HepG2 (cell line): ENCODE data around the gene CRLF1. TPM values are rescaled to one million over a fixed set of nuclear protein-coding genes. Genes with fewer than 3 reads are reported as not detected.

Source experiments
- ARNTL ChIP-seq: sonication (generic); formaldehyde crosslinking; IDR thresholded peaks from 2 replicates; pipeline ENCODE4 v1.4.0; 2020; ENCODE audit warnings: mild to moderate bottlenecking, missing genetic modification reagents
- ETV6 ChIP-seq: sonication (generic); formaldehyde crosslinking; conservative IDR thresholded peaks from 2 replicates; pipeline ENCODE4 v1.4.0; 2020; ENCODE audit warnings: missing genetic modification reagents
- FOXO4 ChIP-seq: sonication (generic); formaldehyde crosslinking; conservative IDR thresholded peaks from 2 replicates; pipeline ENCODE4 v1.8.1; 2023; ENCODE audit warnings: missing genetic modification reagents
- GTF2F1 ChIP-seq: fragments of 150-350 bp; IDR thresholded peaks from 2 replicates; pipeline ENCODE4 v1.6.1; 2014; ENCODE audit warnings: low read length
- HBP1 ChIP-seq: IDR thresholded peaks from 2 replicates; pipeline ENCODE4 v1.6.1; 2016; ENCODE audit warnings: low read depth, control low read depth
- HNF4A ChIP-seq: sonication (generic); formaldehyde crosslinking; IDR thresholded peaks from 2 replicates; pipeline ENCODE4 v1.4.0; 2020; ENCODE audit warnings: missing genetic modification reagents
- HOXD1 ChIP-seq: sonication (generic); formaldehyde crosslinking; IDR thresholded peaks from 2 replicates; pipeline ENCODE4 v1.5.0; 2020; ENCODE audit warnings: missing genetic modification reagents
- KMT2B ChIP-seq: IDR thresholded peaks from 2 replicates; pipeline ENCODE4 v1.6.1; 2016; ENCODE audit warnings: missing genetic modification reagents, missing compliant biosample characterization
- MLLT10 ChIP-seq: sonication (generic); formaldehyde crosslinking; IDR thresholded peaks from 2 replicates; pipeline ENCODE4 v1.4.0; 2020; ENCODE audit warnings: missing genetic modification reagents
- NCOA5 ChIP-seq: sonication (generic); formaldehyde crosslinking; IDR thresholded peaks from 2 replicates; pipeline ENCODE4 v1.4.0; 2020; ENCODE audit warnings: missing genetic modification reagents
- NR0B2 ChIP-seq: sonication (generic); formaldehyde crosslinking; IDR thresholded peaks from 2 replicates; pipeline ENCODE4 v1.4.0; 2020; ENCODE audit warnings: mild to moderate bottlenecking, missing genetic modification reagents
- RORA ChIP-seq: sonication (generic); formaldehyde crosslinking; IDR thresholded peaks from 2 replicates; pipeline ENCODE4 v1.5.0; 2020; ENCODE audit warnings: mild to moderate bottlenecking, missing genetic modification reagents, moderate library complexity
- RXRA ChIP-seq: sonication (generic); formaldehyde crosslinking; IDR thresholded peaks from 2 replicates; pipeline ENCODE4 v1.5.1; 2020; ENCODE audit warnings: missing genetic modification reagents
- TBX2 ChIP-seq: sonication (generic); formaldehyde crosslinking; IDR thresholded peaks from 2 replicates; pipeline ENCODE4 v1.5.0; 2020; ENCODE audit warnings: missing genetic modification reagents, mild to moderate bottlenecking, borderline replicate concordance
- ZBTB37 ChIP-seq: sonication (generic); formaldehyde crosslinking; IDR thresholded peaks from 2 replicates; pipeline ENCODE4 v1.4.0; 2020; ENCODE audit warnings: mild to moderate bottlenecking, missing genetic modification reagents
- ZFP62 ChIP-seq: sonication (generic); formaldehyde crosslinking; IDR thresholded peaks from 2 replicates; pipeline ENCODE4 v1.4.0; 2020; ENCODE audit warnings: missing genetic modification reagents
- ZKSCAN1 ChIP-seq: fragments of 150-350 bp; IDR thresholded peaks from 2 replicates; pipeline ENCODE4 v1.6.1; 2014; ENCODE audit warnings: low read length
- ZNF331 ChIP-seq: sonication (generic); formaldehyde crosslinking; IDR thresholded peaks from 2 replicates; pipeline ENCODE4 v1.4.0; 2020; ENCODE audit warnings: missing genetic modification reagents
- ZNF34 ChIP-seq: sonication (generic); formaldehyde crosslinking; IDR thresholded peaks from 2 replicates; pipeline ENCODE4 v1.4.0; 2020; ENCODE audit warnings: mild to moderate bottlenecking, missing genetic modification reagents, borderline replicate concordance
- ZNF510 ChIP-seq: sonication (generic); formaldehyde crosslinking; IDR thresholded peaks from 2 replicates; pipeline ENCODE4 v1.4.0; 2020; ENCODE audit warnings: low read depth, mild to moderate bottlenecking, missing genetic modification reagents
- ZNF564 ChIP-seq: sonication (generic); formaldehyde crosslinking; IDR thresholded peaks from 2 replicates; pipeline ENCODE4 v1.8.1; 2023; ENCODE audit warnings: mild to moderate bottlenecking, missing genetic modification reagents
- ZNF605 ChIP-seq: sonication (generic); formaldehyde crosslinking; IDR thresholded peaks from 2 replicates; pipeline ENCODE4 v1.8.0; 2022; ENCODE audit warnings: mild to moderate bottlenecking, missing genetic modification reagents
- ZNF770 ChIP-seq: sonication (generic); formaldehyde crosslinking; IDR thresholded peaks from 2 replicates; pipeline ENCODE4 v1.5.0; 2020; ENCODE audit warnings: mild to moderate bottlenecking, missing genetic modification reagents
- ZNF883 ChIP-seq: sonication (generic); formaldehyde crosslinking; IDR thresholded peaks from 2 replicates; pipeline ENCODE4 v1.5.1; 2020; ENCODE audit warnings: mild to moderate bottlenecking, missing genetic modification reagents; ENCODE audit errors: not compliant biosample characterization
- polyA plus RNA-seq, 8 experiments: library from polyadenylated mRNA; depleted of rRNA in 3 of 8; stranded (reverse) in 7 of 8; unstranded in 1 of 8; fragments of >200 nt; fragmentation: Illumina TruSeq in 4 of 8; extraction: Trizol in 4 of 8; gene quantifications; 2 replicates each; pipeline versions ENCODE4 v1.2.1 to v1.2.3, GENCODE V29; 2011 to 2016; ENCODE audit warnings: low read depth in 4 of 8, missing spikeins in 1 of 8, mixed read lengths in 1 of 8; ENCODE audit not compliant: insufficient read depth in 1 of 8
- total RNA-seq, 5 experiments: library from RNA; depleted of rRNA; stranded (reverse); fragments of >200 nt; fragmentation: Illumina TruSeq; extraction: Trizol; gene quantifications; 2 replicates each; pipeline ENCODE4 v1.2.3, GENCODE V29; 2016; ENCODE audit warnings: low read depth in 1 of 5

The CRLF1 gene
- total and polyA plus RNA-seq, 2 of the 13 experiments (the other 11 are each of a cell fraction or from before 2014, with no cell fraction given), result 217 to 296 TPM

GRCh38 chr19:18610556-18611326 lies 4.1 kb upstream of the CRLF1 start (continued):
- TF ChIP-seq ZNF770 (CRISPR knock-in tag), result peak; percentile 59; the same call in 1 of the 2 replicates
- peak; percentile 45; the same call in 1 of the 2 replicates for TF ChIP-seq ZNF331 (CRISPR knock-in tag)
- TF ChIP-seq ZNF564 (CRISPR knock-in tag), result 0 out of 2 replicates have a peak, but pooled peaks have one; percentile 30
- no peak for TF ChIP-seq KMT2B (CRISPR knock-in tag)
- TF ChIP-seq ZNF883 (CRISPR knock-in tag), result peak; percentile 58
- no peak for TF ChIP-seq GTF2F1
- TF ChIP-seq RXRA (CRISPR knock-in tag), result peak; percentile 99
- TF ChIP-seq ZNF34 (CRISPR knock-in tag), result no peak
- TF ChIP-seq ARNTL (CRISPR knock-in tag), result peak; percentile 58
- TF ChIP-seq NR0B2 (CRISPR knock-in tag), result 0 out of 2 replicates have a peak, but pooled peaks have one; percentile 15
- TF ChIP-seq HBP1 (CRISPR knock-in tag), result peak; percentile 61; the same call in 1 of the 2 replicates
- no peak for TF ChIP-seq ZNF605 (CRISPR knock-in tag)
- 0 out of 2 replicates have a peak, but pooled peaks have one; percentile 7 for TF ChIP-seq ETV6 (CRISPR knock-in tag)
- TF ChIP-seq HNF4A, result peak; percentile 30; the same call in 1 of the 2 replicates
- no peak for TF ChIP-seq ZKSCAN1
- TF ChIP-seq ZBTB37, result no peak
- TF ChIP-seq ZNF510 (CRISPR knock-in tag), result no peak
- TF ChIP-seq TBX2 (CRISPR knock-in tag), result peak; percentile 91
- TF ChIP-seq ZFP62, result no peak
- no peak for TF ChIP-seq FOXO4 (CRISPR knock-in tag)
- TF ChIP-seq NCOA5 (CRISPR knock-in tag), result no peak
- TF ChIP-seq RORA (CRISPR knock-in tag), result no peak
- peak; percentile 45; the same call in 1 of the 2 replicates for TF ChIP-seq HOXD1 (CRISPR knock-in tag)
- TF ChIP-seq MLLT10 (CRISPR knock-in tag), result no peak
